Breast epithelium (tissue), 3 donors: ENCODE measurements around the gene SEMA3C.

Source experiments
- POLR2AphosphoS5 ChIP-seq, 3 donors: sonication (generic); formaldehyde crosslinking; IDR thresholded peaks; one replicate each; pipeline ENCODE4 v1.6.1; 2017; ENCODE audit warnings: antibody characterized with exemption in 3 of 3
- TF ChIP-seq, protein P1 (sequence below), 3 donors: fragments of 450-650 bp; IDR thresholded peaks; one replicate each; pipeline ENCODE4 v1.5.1; 2016 to 2017; ENCODE audit warnings: antibody characterized with exemption in 3 of 3, mild to moderate bottlenecking in 3 of 3, moderate library complexity in 3 of 3

DNA sequence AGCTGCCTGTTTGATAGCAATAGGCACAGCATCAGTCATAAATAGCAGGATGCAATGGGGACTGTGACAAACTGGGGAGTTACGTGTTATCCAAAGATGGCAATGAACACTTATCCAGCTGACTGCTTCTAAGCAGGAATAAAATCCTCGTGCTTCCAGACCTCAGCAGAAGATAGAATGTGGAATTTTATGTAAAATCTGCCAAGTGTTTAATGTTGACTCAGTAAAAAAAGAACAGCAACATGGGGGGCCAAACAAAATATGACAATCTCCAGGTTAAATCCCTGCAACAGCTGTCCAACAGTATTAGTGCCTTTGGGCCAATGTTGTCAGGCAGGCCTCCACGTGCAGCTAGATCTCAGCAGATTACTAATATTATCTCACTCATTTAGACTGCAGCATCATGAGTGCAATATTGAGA lies 127.3 kb downstream of the SEMA3C start:
- no peak for TF ChIP-seq POLR2AphosphoS5 (IDR thresholded peaks at IDR 0.05)
- TF ChIP-seq, protein P1, sequence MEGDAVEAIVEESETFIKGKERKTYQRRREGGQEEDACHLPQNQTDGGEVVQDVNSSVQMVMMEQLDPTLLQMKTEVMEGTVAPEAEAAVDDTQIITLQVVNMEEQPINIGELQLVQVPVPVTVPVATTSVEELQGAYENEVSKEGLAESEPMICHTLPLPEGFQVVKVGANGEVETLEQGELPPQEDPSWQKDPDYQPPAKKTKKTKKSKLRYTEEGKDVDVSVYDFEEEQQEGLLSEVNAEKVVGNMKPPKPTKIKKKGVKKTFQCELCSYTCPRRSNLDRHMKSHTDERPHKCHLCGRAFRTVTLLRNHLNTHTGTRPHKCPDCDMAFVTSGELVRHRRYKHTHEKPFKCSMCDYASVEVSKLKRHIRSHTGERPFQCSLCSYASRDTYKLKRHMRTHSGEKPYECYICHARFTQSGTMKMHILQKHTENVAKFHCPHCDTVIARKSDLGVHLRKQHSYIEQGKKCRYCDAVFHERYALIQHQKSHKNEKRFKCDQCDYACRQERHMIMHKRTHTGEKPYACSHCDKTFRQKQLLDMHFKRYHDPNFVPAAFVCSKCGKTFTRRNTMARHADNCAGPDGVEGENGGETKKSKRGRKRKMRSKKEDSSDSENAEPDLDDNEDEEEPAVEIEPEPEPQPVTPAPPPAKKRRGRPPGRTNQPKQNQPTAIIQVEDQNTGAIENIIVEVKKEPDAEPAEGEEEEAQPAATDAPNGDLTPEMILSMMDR (IDR thresholded peaks at IDR 0.05): no peak
